HFF-Myc (cell line): Measurements from ENCODE around the gene CSTPP1.

Experiments
- DNase-seq: peaks from one replicate; pipeline ENCODE4 v3.0.0-alpha.2; 2011; ENCODE audit warnings: low read depth; ENCODE audit errors: extremely low read depth
- H3K4me3 ChIP-seq: replicated peaks from 2 replicates; pipeline ENCODE4 v1.5.1; 2011; ENCODE audit warnings: low read depth, mild to moderate bottlenecking, control low read depth, low read length
- CTCF ChIP-seq: IDR thresholded peaks from 2 replicates; pipeline ENCODE4 v1.5.1; 2012; ENCODE audit warnings: mild to moderate bottlenecking, low read depth, low read length, control low read depth; ENCODE audit errors: missing control alignments

Gene CSTPP1

GRCh38 chr11:47183031-47183856 lies 246.7 kb downstream of the CSTPP1 start:
- no peak for TF ChIP-seq CTCF
- H3K4me3 ChIP-seq: no peak overlapping the region
- no peak for DNase-seq

GRCh38 chr11:47183969-47184368 lies 247.4 kb downstream of the CSTPP1 start:
- no peak for DNase-seq
- H3K4me3 ChIP-seq: no peak overlapping the region
- no peak for TF ChIP-seq CTCF

- H3K4me3 ChIP-seq: peak overlapping the region; percentile 81
- DNase-seq: no peak
- TF ChIP-seq CTCF: no peak
Observed at GRCh38 chr11:47184711-47185304, 248.2 kb downstream of the CSTPP1 start.

- DNase-seq: no peak
- no peak for TF ChIP-seq CTCF
- H3K4me3 ChIP-seq: peak overlapping the region; percentile 81
Observed at GRCh38 chr11:47185305-47186075, 248.9 kb downstream of the CSTPP1 start.

GRCh38 chr11:47186076-47186699 lies 249.6 kb downstream of the CSTPP1 start, which contains the start of gene PACSIN3:
Gene PACSIN3, minus strand, starts transcription at chr11:47186434. Its CDS starts 3,707 bp downstream, at chr11:47182727.
- DNase-seq: no peak
- no peak for TF ChIP-seq CTCF
- peak within 1 kb of the TSS; percentile 81 for H3K4me3 ChIP-seq

GRCh38 chr11:47186700-47187695 lies 250.4 kb downstream of the CSTPP1 start:
- no peak for DNase-seq
- H3K4me3 ChIP-seq: peak overlapping the region; percentile 81
- TF ChIP-seq CTCF: no peak
